Measurements from ENCODE around the gene SFXN5. TPM values are rescaled to one million over a fixed set of nuclear protein-coding genes. Genes with fewer than 3 reads are reported as not detected.

The SFXN5 gene
- total RNA-seq, 1 experiment from 2014 or later, result 25.9 TPM

DNA sequence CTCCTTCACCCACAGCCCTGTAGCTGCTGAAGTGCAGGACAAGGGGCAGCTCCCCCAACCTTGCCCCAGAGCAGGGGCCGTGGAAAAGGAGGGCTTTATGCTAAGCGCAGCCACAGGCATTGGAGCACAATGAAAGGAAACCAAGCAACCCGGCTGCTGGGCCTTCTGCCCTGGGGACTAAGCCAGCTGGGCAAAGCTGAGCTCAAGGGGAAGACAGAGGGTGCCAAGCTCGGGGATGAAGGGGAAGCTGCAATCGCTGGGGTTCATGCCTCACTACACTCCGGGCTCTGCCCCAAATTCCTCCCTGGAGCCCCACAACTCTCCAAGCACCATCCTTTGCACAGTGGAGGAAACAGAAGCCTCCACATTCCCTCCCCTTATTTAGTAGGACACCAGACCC is 12.4 kb downstream of the SFXN5 start:
- TF ChIP-seq ZNF317 (CRISPR knock-in tag; IDR thresholded peaks at IDR 0.05; ENCODE audit: borderline replicate concordance, low read depth) (no peak), NFATC4 (CRISPR knock-in tag; IDR thresholded peaks at IDR 0.05) (no peak), ATF1 (CRISPR knock-in tag; IDR thresholded peaks at IDR 0.05) (no peak), ZNF671 (CRISPR knock-in tag; IDR thresholded peaks at IDR 0.05) (no peak), STAT6 (CRISPR knock-in tag; conservative IDR thresholded peaks at IDR 0.05; ENCODE audit: low read depth) (no peak), AR (CRISPR knock-in tag; IDR thresholded peaks at IDR 0.05) (no peak), SMAD4 (CRISPR knock-in tag; IDR thresholded peaks at IDR 0.05) (no peak), NR3C1 (CRISPR knock-in tag; conservative IDR thresholded peaks at IDR 0.05; ENCODE audit: low read depth) (no peak), NFE2L1 (CRISPR knock-in tag; IDR thresholded peaks at IDR 0.05) (no peak), TEAD4 (CRISPR knock-in tag; IDR thresholded peaks at IDR 0.05) (no peak)
- TF ChIP-seq, protein P1, sequence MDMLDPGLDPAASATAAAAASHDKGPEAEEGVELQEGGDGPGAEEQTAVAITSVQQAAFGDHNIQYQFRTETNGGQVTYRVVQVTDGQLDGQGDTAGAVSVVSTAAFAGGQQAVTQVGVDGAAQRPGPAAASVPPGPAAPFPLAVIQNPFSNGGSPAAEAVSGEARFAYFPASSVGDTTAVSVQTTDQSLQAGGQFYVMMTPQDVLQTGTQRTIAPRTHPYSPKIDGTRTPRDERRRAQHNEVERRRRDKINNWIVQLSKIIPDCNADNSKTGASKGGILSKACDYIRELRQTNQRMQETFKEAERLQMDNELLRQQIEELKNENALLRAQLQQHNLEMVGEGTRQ (CRISPR knock-in tag; IDR thresholded peaks at IDR 0.05), result no peak
- DNase-seq (ENCODE audit: low spot score), result no peak
- H3K27me3 Mint-ChIP-seq (ENCODE audit: low read depth), result no peaks in the 10 kb centered on the region
- ATAC-seq, result no peak
- peaks cover 16% of the 10 kb centered on the region for H3K9me3 Mint-ChIP-seq
- H3K4me1 Mint-ChIP-seq, result peaks cover 15% of the 10 kb centered on the region
- POLR2A ChIA-PET, result no interaction called here
- H3K27ac Mint-ChIP-seq, result no peak overlapping the region
- H3K4me3 Mint-ChIP-seq, result no peak overlapping the region
- H3K36me3 Mint-ChIP-seq, result peaks cover 26% of the 10 kb centered on the region
- CTCF ChIA-PET, result interaction anchor here (1.0 to 1.6 kb wide), 2 partner anchors 98 to 118 kb away, joined by 3 to 6 read pairs; no protein-coding TSS in a partner anchor

DNA sequence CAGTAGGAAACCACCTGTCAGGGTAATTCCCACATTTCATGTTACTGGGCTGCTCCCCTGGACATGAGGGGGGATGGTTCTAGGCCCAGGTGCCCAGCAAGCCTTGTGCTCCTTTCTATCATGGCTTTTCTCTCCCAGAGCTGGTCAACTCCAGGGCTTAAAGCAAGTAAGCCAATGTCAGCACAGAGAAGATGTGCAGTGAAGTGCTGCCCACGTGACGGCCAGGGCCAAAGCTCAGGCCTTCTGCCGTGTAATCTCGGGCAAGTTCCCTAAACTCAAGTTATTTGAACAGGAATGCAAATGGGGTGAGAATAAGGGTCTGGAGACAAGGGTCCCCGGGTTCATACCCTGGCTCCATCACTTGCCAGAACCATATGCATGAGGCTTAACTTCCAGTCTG is 16.5 kb downstream of the SFXN5 start:
- no peak for DNase-seq (ENCODE audit: low spot score)
- Mint-ChIP-seq H3K4me3 (no peak overlapping the region), H3K4me1 (peaks cover 10% of the 10 kb centered on the region), H3K27ac (no peak overlapping the region), H3K9me3 (peaks cover 16% of the 10 kb centered on the region), H3K27me3 (ENCODE audit: low read depth) (no peaks in the 10 kb centered on the region; the same call in 1 of the 2 replicates), H3K36me3 (peaks cover 26% of the 10 kb centered on the region)
- POLR2A ChIA-PET, result interaction anchor here (0.5 kb wide), 1 partner anchor 331 kb away, joined by 3 read pairs; no protein-coding TSS in a partner anchor
- TF ChIP-seq IRF1 (CRISPR knock-in tag; IDR thresholded peaks at IDR 0.05) (no peak), E2F4 (CRISPR knock-in tag; IDR thresholded peaks at IDR 0.05; ENCODE audit: borderline replicate concordance, low read depth) (no peak), ZNF317 (CRISPR knock-in tag; IDR thresholded peaks at IDR 0.05; ENCODE audit: borderline replicate concordance, low read depth) (no peak), ZNF423 (CRISPR knock-in tag; IDR thresholded peaks at IDR 0.05) (no peak), RORB (CRISPR knock-in tag; IDR thresholded peaks at IDR 0.05) (no peak), AR (CRISPR knock-in tag; IDR thresholded peaks at IDR 0.05) (no peak), FOXJ3 (CRISPR knock-in tag; IDR thresholded peaks at IDR 0.05; ENCODE audit: borderline replicate concordance) (no peak)
- TF ChIP-seq, protein P2, sequence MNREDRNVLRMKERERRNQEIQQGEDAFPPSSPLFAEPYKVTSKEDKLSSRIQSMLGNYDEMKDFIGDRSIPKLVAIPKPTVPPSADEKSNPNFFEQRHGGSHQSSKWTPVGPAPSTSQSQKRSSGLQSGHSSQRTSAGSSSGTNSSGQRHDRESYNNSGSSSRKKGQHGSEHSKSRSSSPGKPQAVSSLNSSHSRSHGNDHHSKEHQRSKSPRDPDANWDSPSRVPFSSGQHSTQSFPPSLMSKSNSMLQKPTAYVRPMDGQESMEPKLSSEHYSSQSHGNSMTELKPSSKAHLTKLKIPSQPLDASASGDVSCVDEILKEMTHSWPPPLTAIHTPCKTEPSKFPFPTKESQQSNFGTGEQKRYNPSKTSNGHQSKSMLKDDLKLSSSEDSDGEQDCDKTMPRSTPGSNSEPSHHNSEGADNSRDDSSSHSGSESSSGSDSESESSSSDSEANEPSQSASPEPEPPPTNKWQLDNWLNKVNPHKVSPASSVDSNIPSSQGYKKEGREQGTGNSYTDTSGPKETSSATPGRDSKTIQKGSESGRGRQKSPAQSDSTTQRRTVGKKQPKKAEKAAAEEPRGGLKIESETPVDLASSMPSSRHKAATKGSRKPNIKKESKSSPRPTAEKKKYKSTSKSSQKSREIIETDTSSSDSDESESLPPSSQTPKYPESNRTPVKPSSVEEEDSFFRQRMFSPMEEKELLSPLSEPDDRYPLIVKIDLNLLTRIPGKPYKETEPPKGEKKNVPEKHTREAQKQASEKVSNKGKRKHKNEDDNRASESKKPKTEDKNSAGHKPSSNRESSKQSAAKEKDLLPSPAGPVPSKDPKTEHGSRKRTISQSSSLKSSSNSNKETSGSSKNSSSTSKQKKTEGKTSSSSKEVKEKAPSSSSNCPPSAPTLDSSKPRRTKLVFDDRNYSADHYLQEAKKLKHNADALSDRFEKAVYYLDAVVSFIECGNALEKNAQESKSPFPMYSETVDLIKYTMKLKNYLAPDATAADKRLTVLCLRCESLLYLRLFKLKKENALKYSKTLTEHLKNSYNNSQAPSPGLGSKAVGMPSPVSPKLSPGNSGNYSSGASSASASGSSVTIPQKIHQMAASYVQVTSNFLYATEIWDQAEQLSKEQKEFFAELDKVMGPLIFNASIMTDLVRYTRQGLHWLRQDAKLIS (CRISPR knock-in tag; IDR thresholded peaks at IDR 0.05; ENCODE audit: borderline replicate concordance), result no peak
- ATAC-seq, result no peak
- CTCF ChIA-PET, result interaction anchor here (1.8 kb wide), 1 partner anchor 26 kb away, joined by 4 read pairs; no protein-coding TSS in a partner anchor
